G401 (cell line): Measurements from ENCODE around the gene KCP. TPM values are rescaled to one million over a fixed set of nuclear protein-coding genes. Genes with fewer than 3 reads are reported as not detected.

Experiments used
- DNase-seq: peaks from one replicate; pipeline ENCODE4 v3.0.0-alpha.2; 2015; ENCODE audit warnings: low spot score
- in situ Hi-C: cut with HindIII; loops from 2 replicates; pipeline ENCODE4 v1.10.0; 2016; ENCODE audit warnings: low sequenced_read_pairs, mixed read lengths
- total RNA-seq: library from RNA; depleted of rRNA; stranded (reverse); fragments of >200 nt; shearing (Covaris generic); gene quantifications from 2 replicates; pipeline ENCODE4 v1.2.3, GENCODE V29; 2014

The KCP gene
- total RNA-seq, 1 experiment from 2014 or later: 4.7 TPM

- in situ Hi-C loops: no loop called here
- peak; percentile 72 for DNase-seq
These were observed 31.0 kb downstream of the KCP start for GRCh38 chr7:128879461-128879938.

GRCh38 chr7:128878226-128879105, 32.0 kb downstream of the KCP start:
- in situ Hi-C loops: no loop called here
- DNase-seq: peak; percentile 94

GRCh38 chr7:128877756-128878120, 32.8 kb downstream of the KCP start:
- DNase-seq: no peak
- in situ Hi-C loops: no loop called here

- DNase-seq: peak; percentile 56
- in situ Hi-C loops: no loop called here
These were observed 33.3 kb downstream of the KCP start for GRCh38 chr7:128876978-128877755.

- in situ Hi-C loops: no loop called here
- DNase-seq: no peak
These were observed 33.9 kb downstream of the KCP start for GRCh38 chr7:128876586-128876977.

- no peak for DNase-seq
- in situ Hi-C loops: no loop called here
These were observed 34.4 kb downstream of the KCP start for GRCh38 chr7:128876127-128876526.

- in situ Hi-C loops: no loop called here
- DNase-seq: no peak
These were observed 35.0 kb downstream of the KCP start for GRCh38 chr7:128875523-128875948.

- no peak for DNase-seq
- in situ Hi-C loops: no loop called here
These were observed 36.1 kb downstream of the KCP start for GRCh38 chr7:128874140-128875031.

- in situ Hi-C loops: no loop called here
- no peak for DNase-seq
These were observed 37.3 kb downstream of the KCP start for GRCh38 chr7:128873234-128873633.

GRCh38 chr7:128872394-128872824, 38.1 kb downstream of the KCP start:
- in situ Hi-C loops: no loop called here
- no peak for DNase-seq

GRCh38 chr7:128871050-128871449, 39.5 kb downstream of the KCP start:
- no peak for DNase-seq
- in situ Hi-C loops: no loop called here

GRCh38 chr7:128869944-128870285, 40.6 kb downstream of the KCP start:
- in situ Hi-C loops: no loop called here
- DNase-seq: no peak

- in situ Hi-C loops: no loop called here
- peak; percentile 60 for DNase-seq
These were observed 41.2 kb downstream of the KCP start for GRCh38 chr7:128869138-128869943.

GRCh38 chr7:128868624-128869137, 41.8 kb downstream of the KCP start:
- in situ Hi-C loops: no loop called here
- DNase-seq: no peak

GRCh38 chr7:128867842-128868623, 42.5 kb downstream of the KCP start:
- in situ Hi-C loops: no loop called here
- DNase-seq: peak; percentile 91

- in situ Hi-C loops: no loop called here
- DNase-seq: no peak
These were observed 43.3 kb downstream of the KCP start for GRCh38 chr7:128867241-128867640.

GRCh38 chr7:128865996-128866877, 44.3 kb downstream of the KCP start:
- in situ Hi-C loops: no loop called here
- no peak for DNase-seq
